Measurements from ENCODE around the gene KIAA0753.

DNA sequence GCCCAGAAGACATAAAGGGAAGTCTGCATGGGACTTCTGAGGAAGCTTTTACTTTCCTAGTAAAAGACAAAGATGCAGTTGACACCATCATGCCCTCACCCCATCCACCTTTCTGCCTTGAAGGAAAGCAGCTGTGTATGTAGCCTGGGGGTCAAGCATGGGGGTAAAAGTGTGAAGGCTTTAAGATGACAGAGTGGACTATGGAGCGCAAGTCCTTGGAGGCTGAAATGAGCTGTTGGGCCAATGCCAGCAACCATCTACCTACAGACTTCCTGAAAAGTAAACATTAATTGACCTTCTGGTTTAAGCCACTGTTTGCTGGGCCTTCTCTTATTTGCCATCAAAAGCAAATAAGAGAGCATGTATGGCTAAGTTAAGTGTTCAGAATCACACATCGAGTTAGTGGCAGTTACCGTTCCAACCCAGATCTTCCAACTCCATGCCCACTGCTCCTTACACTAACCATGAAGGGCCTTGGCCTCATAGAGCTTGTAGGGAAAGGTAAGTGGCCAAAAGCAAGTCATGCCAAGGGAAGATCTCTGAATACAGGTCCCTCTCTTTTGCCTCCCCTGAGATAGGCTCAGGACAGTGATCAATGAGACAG is 42.7 kb upstream of the KIAA0753 start:
- TF ChIP-seq YY1 (IDR thresholded peaks at IDR 0.05; ENCODE audit: insufficient read depth, insufficient read length) (no peak), SUZ12 (IDR thresholded peaks at IDR 0.05; ENCODE audit: extremely low read depth, insufficient read depth, insufficient read length) (no peak)
